MCF 10A (cell line): Measurements from ENCODE around the gene PARD3B. TPM values are rescaled to one million over a fixed set of nuclear protein-coding genes. Genes with fewer than 3 reads are reported as not detected.

Experiments
- BruUV-seq: library from RNA; stranded (reverse); fragments of 400-500 nt; replicated peaks from 2 replicates; lab custom pipeline; 2021; lab: Mats Ljungman, UMichigan
- CTCF ChIA-PET: fragments of 300-600 bp; sonication (Branson Sonifier 250); formaldehyde crosslinking; extraction: SDS; loops from one replicate; lab custom pipeline; 2021; ENCODE audit warnings: antibody characterized with exemption, inconsistent platforms; lab: Yijun Ruan, JAX
- POLR2A ChIA-PET: fragments of 300-600, 350-650 bp; sonication (Branson Sonifier 250); formaldehyde crosslinking; extraction: SDS; loops from one replicate; lab custom pipeline; 2020; ENCODE audit warnings: antibody characterized with exemption, inconsistent platforms; lab: Yijun Ruan, JAX
- DNase-seq: peaks from one replicate; pipeline ENCODE4 v3.0.0-alpha.2; 2018; ENCODE audit not compliant: unreplicated experiment
- H3K27ac Mint-ChIP-seq: one replicate; pipeline ENCODE4 v1.8.0; 2022; ENCODE audit warnings: mild to moderate bottlenecking, low read depth, mixed read lengths; ENCODE audit not compliant: unreplicated experiment
- H3K27me3 Mint-ChIP-seq: one replicate; pipeline ENCODE4 v1.8.0; 2022; ENCODE audit warnings: mixed read lengths; ENCODE audit not compliant: insufficient read depth, unreplicated experiment
- H3K36me3 Mint-ChIP-seq: one replicate; pipeline ENCODE4 v1.8.0; 2022; ENCODE audit warnings: mild to moderate bottlenecking, moderate library complexity, mixed read lengths; ENCODE audit not compliant: insufficient read depth, unreplicated experiment
- H3K4me1 Mint-ChIP-seq: one replicate; pipeline ENCODE4 v1.8.0; 2022; ENCODE audit warnings: mixed read lengths; ENCODE audit not compliant: insufficient read depth, unreplicated experiment
- H3K4me3 Mint-ChIP-seq: one replicate; pipeline ENCODE4 v1.8.0; 2022; ENCODE audit warnings: mild to moderate bottlenecking, moderate library complexity, mixed read lengths; ENCODE audit not compliant: unreplicated experiment
- H3K9me3 Mint-ChIP-seq: one replicate; pipeline ENCODE4 v1.8.0; 2022; ENCODE audit warnings: mixed read lengths; ENCODE audit not compliant: unreplicated experiment
- CTCF ChIP-seq: fragments of 200-600 bp; IDR thresholded peaks from one replicate; pipeline ENCODE4 v1.8.0; 2022; ENCODE audit warnings: antibody characterized with exemption, mild to moderate bottlenecking; ENCODE audit not compliant: unreplicated experiment
- intact Hi-C: fragments of 100-400 bp; cut with micrococcal nuclease; formaldehyde crosslinking; loops from 2 replicates; pipeline ENCODE4 v1.14.1; 2022
- total RNA-seq: library from RNA; stranded (reverse); gene quantifications from 2 replicates; pipeline ENCODE4 v1.2.3, GENCODE V29; 2022

Gene PARD3B
- total RNA-seq, 1 experiment from 2014 or later, result 11.6 TPM

GRCh38 chr2:205494537-205495235, 949.4 kb downstream of the PARD3B start:
- Mint-ChIP-seq H3K27me3 (no peaks in the 10 kb centered on the region), H3K27ac (no peak overlapping the region), H3K4me3 (no peak overlapping the region), H3K36me3 (no peaks in the 10 kb centered on the region), H3K9me3 (no peaks in the 10 kb centered on the region), H3K4me1 (no peaks in the 10 kb centered on the region)
- DNase-seq, result no peak
- POLR2A ChIA-PET, result no interaction called here
- TF ChIP-seq CTCF, result no peak
- CTCF ChIA-PET, result interaction anchor here (0.6 to 0.7 kb wide), 3 partner anchors 9 to 1187 kb away, joined by 3 to 4 read pairs (median 3); no protein-coding TSS in a partner anchor
- intact Hi-C loops, result no loop called here
- BruUV-seq, result no TSS peak

DNA sequence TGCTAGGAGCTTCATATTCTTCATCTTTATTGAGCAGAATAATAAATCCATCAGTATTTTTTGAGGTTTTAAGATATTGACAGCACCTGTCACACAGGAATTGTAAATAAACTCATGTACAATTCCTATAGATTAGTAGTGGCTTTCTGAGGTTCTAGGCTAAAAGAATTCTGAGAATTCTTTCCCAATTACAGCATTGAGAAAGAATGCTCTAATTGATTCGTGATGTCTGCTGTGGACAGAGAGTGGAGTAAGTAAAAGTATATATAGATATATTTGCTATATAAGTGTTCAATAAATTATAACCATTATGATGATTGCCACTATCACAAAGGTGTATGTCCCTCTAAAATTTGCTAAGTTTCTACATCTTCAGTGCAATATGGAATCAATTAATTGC, 950.5 kb downstream of the PARD3B start:
- CTCF ChIA-PET, result no interaction called here
- no peak for DNase-seq
- intact Hi-C loops, result no loop called here

GRCh38 chr2:205496370-205496769, 951.1 kb downstream of the PARD3B start:
- Mint-ChIP-seq H3K27me3 (no peaks in the 10 kb centered on the region), H3K4me1 (no peaks in the 10 kb centered on the region), H3K27ac (no peak overlapping the region), H3K9me3 (no peaks in the 10 kb centered on the region), H3K36me3 (no peaks in the 10 kb centered on the region), H3K4me3 (no peak overlapping the region)
- no peak for DNase-seq
- BruUV-seq, result no TSS peak
- intact Hi-C loops, result no loop called here
- ChIA-PET POLR2A (interaction anchor here (0.7 kb wide), 1 partner anchor 16 kb away, joined by 4 read pairs; no protein-coding TSS in a partner anchor), CTCF (interaction anchor here (0.6 to 1.0 kb wide), 2 partner anchors 148 to 452 kb away, joined by 3 to 4 read pairs; no protein-coding TSS in a partner anchor)
- no peak for TF ChIP-seq CTCF

More for the DNA sequence above, 950.5 kb downstream of the PARD3B start:
- Mint-ChIP-seq H3K4me1 (no peaks in the 10 kb centered on the region), H3K4me3 (no peak overlapping the region), H3K36me3 (no peaks in the 10 kb centered on the region), H3K27ac (no peak overlapping the region), H3K27me3 (no peaks in the 10 kb centered on the region), H3K9me3 (no peaks in the 10 kb centered on the region)
- no peak for TF ChIP-seq CTCF
- BruUV-seq, result no TSS peak
- POLR2A ChIA-PET, result no interaction called here

GRCh38 chr2:205496772-205497171, 951.5 kb downstream of the PARD3B start:
- ChIA-PET POLR2A (interaction anchor here (0.7 kb wide), 1 partner anchor 15 kb away, joined by 4 read pairs; no protein-coding TSS in a partner anchor), CTCF (interaction anchor here (0.6 to 1.0 kb wide), 2 partner anchors 147 to 452 kb away, joined by 3 to 4 read pairs; no protein-coding TSS in a partner anchor)
- intact Hi-C loops, result no loop called here
- no peaks in the 10 kb centered on the region for H3K4me1 Mint-ChIP-seq
- no TSS peak for BruUV-seq
- no peak for DNase-seq
- no peaks in the 10 kb centered on the region for H3K27me3 Mint-ChIP-seq
- H3K27ac Mint-ChIP-seq, result no peak overlapping the region
- H3K9me3 Mint-ChIP-seq, result no peaks in the 10 kb centered on the region
- no peak overlapping the region for H3K4me3 Mint-ChIP-seq
- no peaks in the 10 kb centered on the region for H3K36me3 Mint-ChIP-seq
- TF ChIP-seq CTCF, result no peak
